HG02642 (cell line): Measurements from ENCODE around the gene NMRAL1.

Experiments
- ATAC-seq: cut with Tn5 transposase; IDR thresholded peaks from one replicate; pipeline ENCODE4 v1.9.1; 2021; ENCODE audit warnings: mild to moderate bottlenecking; ENCODE audit not compliant: unreplicated experiment, poor library complexity

Gene NMRAL1

DNA sequence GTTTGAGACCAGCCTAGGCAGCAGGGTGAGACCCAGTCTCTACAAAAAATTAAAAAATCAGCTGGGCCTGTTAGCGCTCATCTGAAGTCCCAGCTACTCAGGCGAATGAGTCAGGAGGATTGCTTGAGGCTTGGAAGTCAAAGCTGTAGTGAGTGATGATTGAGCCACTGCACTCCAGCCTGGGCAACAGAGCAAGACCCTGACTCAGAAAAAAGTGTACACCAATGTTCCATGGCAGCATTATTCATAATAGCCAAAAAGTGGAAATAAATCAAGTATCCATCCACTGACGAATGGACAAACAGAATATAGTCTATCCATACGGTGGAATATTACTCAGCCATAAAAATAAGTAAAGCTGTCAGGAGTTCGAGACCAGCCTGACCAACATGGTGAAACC is 2.6 kb downstream of the NMRAL1 start:
- ATAC-seq = no peak

DNA sequence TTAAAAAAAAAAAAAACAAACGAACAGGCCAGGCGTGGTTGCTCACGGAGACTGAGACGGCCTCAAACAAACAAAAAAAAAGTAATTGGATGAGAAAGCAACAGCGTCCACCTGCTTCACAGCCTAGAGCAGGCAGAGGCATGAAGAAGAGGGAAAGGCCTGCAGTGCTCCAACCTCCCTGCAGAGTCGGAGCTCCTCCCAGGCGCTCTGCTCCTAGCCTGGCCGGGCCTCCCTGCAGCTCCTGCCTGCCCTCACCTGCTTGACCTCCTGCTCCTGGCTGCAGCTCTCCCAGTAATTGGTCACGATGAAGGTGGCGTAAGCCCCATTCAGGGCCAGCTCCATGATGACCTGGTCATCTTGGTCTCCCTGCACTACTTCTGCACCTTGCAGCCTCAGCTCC is 5.5 kb downstream of the NMRAL1 start:
- ATAC-seq = no peak

DNA sequence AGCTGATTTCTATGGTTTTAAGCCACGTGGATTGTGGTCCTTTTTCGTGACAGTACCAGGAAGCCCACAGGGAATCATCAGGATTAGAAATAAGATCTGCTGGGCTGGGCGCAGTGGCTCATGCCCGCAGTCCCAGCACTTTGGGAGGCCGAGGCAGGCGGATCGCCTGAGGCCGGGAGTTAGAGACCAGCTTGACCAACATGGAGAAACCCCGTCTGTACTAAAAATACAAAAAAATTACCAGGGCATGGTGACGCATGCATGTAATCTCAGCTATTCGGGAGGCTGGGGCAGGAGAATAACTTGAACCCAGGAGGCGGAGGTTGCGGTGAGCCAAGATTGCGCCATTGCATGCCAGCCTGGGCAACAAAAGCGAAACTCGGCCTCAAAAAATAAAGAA is 6.5 kb downstream of the NMRAL1 start:
- ATAC-seq = no peak

DNA sequence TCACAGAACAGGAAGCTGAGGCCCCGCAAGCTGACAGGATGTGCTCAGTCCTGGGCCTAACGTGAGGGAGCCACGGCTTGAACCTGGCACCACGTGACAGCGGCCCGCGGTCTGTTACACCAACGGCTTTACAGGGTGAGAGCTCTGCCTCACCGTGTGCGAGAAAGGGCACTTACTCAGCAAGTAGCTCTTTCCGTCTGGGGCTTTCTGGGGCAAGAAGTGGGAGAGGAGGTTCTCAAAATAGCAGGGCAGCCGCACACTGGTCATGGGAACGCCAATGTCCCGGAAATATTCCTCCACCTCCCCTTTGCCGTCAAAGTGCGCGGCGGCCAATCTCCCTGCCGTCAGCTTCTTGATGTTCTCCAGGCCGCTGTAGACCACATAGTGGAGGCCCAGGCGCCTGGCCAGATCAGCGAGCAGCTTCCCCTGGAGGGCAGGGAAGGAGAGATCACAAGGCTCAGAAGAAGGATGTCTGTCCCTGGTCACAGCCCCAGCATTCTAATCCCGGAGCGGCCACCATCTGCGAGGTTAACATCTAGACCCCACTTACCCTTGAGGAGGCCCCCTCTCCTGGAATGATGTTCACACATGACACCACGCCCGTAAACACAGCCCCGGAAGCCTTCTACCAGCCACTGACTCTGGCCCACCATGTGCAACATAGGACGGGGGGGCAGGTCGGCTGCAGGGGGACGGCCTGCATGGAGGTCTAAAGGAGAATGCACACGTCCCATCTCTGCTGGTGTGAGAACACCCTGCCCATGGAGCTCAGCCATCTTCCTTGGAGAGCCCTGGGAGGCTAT is 8.2 kb downstream of the NMRAL1 start:
- ATAC-seq = no peak

- ATAC-seq = no peak
These were observed 10.8 kb downstream of the NMRAL1 start for GRCh38 chr16:4463522-4464163.

DNA sequence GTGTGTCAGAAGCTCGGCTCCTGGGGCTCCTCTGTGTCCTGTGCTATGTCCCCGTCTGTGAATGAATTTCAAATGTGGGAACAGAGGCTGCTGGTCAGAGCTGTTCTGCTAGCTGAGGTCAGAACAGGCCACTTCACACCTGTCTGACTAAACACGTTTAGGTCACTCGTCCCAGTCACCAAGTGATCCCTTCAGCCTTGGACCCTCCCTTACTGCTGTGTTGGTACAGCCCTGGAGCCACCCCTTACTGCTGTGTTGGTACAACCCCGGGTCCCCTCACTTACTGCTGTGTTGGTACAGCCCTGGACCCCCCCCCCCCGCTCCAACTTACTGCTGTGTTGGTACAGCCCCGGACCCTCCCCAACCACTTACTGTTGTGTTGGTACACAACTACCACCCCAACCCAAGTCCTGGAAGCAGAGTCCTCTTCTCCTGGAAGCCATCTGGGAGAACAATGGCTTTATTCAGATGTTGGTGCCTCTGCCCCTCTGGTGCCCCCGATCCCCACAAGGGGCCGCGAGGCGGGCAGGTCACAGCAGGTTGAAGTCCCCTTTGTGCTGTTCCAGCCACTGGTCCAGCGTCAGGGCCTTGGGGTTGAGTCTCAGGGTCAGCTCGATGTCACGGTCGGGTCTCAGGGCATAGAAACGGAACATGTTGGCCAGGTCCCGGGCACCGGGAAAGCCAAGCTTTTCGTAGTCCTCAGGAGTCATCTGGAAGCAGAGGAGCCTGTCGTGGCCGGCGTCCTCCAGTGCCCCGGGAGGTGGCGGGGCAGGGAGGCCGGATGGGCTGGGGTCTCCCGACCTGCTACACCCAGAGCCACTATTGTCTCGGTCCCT is 13.0 kb downstream of the NMRAL1 start:
- no peak for ATAC-seq

GRCh38 chr16:4460936-4461249 is 13.5 kb downstream of the NMRAL1 start:
- no peak for ATAC-seq

- ATAC-seq = no peak
These were observed 18.5 kb downstream of the NMRAL1 start for GRCh38 chr16:4455951-4456350.

- no peak for ATAC-seq
These were observed 19.3 kb downstream of the NMRAL1 start for GRCh38 chr16:4455081-4455480.

- ATAC-seq = no peak
These were observed 19.8 kb downstream of the NMRAL1 start for GRCh38 chr16:4454623-4455022.

DNA sequence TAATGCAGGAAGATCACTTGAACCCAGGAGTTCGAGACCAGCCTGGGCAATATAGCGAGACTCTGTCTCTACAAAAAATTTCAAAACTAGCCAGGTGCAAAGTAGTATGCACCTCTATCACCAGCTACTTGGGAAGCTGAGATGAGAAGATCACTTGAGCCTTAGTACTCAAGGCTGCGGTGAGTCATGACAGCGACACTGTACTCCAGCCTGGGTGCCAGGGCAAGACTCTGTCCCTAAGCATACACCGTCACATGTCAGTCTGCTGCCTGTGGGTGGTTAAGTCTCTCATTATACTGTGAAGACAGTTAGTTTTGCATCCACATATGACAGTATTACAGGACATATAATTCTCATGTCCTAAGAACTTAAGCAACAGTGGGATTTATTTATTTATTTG is 21.8 kb downstream of the NMRAL1 start:
- no peak for ATAC-seq

DNA sequence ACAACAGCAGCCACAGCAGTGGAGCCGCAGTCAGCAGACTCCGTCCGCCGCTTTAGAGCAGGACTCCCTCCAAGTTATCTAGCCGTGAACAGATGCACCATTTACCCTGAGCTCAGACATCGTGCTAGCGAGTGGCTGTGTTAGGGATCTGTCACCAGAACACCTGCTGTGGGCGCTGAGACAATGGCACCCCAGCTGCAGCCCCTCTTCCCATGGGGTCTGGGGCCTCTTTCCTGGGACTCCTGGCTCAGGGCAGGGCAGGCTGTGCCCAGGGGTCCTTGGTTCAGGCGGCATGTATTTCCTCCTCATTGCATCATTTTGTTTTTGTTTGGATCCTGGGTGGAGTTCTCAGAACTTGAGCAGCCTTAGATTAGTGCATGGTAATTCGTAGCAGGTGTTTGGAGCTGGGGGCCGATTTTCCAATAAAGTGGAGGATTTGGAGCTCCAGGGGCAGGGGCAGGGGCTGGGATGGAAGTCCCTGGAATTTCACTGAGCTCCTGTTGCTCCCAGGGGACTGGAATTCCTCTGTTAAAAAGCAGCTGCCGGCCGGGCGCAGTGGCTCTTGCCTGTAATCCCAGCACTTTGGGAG is 23.4 kb downstream of the NMRAL1 start:
- ATAC-seq = no peak

- ATAC-seq = no peak
These were observed 24.0 kb downstream of the NMRAL1 start for GRCh38 chr16:4450430-4450829.

DNA sequence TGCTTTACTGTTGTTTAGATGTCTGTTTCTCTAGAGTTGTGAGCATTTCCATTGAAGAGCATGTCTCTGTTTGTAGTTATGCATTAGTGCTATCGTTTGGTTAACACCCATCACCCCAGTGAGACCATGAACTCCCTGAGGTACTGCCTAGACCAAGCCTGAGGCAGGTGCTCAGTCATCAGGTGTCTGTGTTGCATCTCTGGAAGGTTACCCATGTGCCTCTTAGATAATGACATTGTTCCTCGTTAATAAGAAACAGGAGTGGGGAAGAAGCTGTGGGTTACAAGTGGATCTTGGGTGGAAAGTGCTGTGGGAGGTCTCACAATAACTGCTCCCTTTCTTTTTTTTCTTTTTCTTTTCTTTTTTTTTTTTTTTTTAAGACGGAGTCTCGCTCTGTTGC is 30.4 kb downstream of the NMRAL1 start:
- no peak for ATAC-seq

DNA sequence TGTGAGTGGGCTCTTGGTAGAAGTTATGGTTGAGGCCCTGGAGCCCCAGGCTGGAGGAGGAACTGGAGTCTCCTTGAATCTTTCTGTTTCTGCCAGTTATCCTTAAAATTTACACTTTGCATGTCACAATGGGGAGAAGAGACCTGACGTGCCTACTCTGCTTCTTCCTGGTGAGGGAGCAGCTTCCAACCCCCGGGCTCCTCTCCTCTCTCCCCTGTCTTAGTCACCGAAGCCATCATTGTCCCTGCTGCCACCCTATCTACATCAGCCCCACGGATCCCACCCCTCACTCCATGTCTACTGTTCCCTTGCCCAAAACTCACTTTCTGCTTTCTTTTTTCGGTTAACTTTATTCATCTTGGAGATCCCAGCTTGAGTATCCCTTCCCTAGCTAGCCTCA is 31.2 kb downstream of the NMRAL1 start:
- ATAC-seq = no peak

DNA sequence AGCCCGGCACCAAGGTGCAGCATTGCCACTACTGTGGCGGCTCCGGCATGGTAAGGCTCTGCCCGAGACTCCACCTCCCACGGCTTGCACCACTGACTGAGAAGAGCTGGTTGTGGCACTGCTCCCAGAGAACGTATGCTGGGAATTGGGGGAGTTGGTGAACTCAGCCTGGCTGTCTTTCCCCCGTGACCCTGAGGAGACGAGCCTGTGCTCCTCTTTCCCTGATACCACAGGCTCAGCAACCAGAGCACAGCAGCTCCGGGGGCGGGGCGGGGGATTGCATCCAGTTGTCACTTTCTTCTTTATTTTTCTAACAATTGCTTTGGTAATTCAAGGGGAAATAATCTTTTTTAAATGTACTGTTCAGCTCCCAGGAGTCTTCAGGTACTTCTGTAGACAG is 32.1 kb downstream of the NMRAL1 start:
- ATAC-seq = no peak

GRCh38 chr16:4437366-4437765 is 37.1 kb downstream of the NMRAL1 start:
- ATAC-seq = no peak

- no peak for ATAC-seq
These were observed 38.9 kb downstream of the NMRAL1 start for GRCh38 chr16:4435337-4436067.

- no peak for ATAC-seq
These were observed 40.3 kb downstream of the NMRAL1 start for GRCh38 chr16:4433914-4434787.
